Stimulated activated CD8-positive, alpha-beta memory T cell treated with anti-CD3 and anti-CD28 coated beads, Interleukin-15, amount 100 ng/mL, for 48 hours (primary cell): ENCODE results near the gene TMEM187.

Source experiments
- DNase-seq, 2 donors: peaks; one replicate each; pipeline ENCODE4 v3.0.0-alpha.2; 2020; ENCODE audit warnings: low read depth in 2 of 2

TMEM187 gene

GRCh38 chrX:153934762-153935325, 37.7 kb upstream of the TMEM187 start, which contains the start of gene NAA10:
NAA10 (minus strand) TSS chrX:153935037; CDS start chrX:153934904, 133 bp downstream.
- peak; percentile 63 to 67 for DNase-seq

DNA sequence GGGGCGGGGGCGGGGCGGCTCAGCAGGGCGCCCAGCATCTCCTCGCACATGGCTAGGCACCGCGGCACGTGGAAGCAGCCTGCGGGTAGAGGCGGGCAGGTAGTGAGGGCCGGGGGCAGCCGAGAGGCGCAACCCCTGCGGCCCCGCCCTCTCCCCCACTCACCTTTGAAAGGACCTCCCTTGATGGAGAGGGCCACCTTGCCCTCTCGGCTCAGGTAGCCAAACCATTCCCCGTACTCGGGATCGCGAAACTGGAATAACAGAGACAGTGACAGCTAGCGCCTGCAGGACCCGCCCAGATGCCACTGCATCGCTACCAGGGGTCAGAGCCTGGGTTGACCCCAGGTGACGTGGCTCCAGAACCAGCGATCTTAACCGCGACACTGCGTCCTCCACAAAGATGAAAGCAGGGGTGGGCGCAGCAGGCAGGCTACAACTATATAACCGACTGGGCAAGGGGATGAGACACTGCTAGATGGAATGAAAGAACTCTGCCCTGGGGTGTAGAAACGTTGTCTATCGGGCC, 37.2 kb upstream of the TMEM187 start:
- DNase-seq: no peak

- DNase-seq: no peak
Measured at GRCh38 chrX:153937056-153937455, 35.5 kb upstream of the TMEM187 start.

- no peak for DNase-seq
Measured at GRCh38 chrX:153938226-153938786, 34.2 kb upstream of the TMEM187 start.

DNA sequence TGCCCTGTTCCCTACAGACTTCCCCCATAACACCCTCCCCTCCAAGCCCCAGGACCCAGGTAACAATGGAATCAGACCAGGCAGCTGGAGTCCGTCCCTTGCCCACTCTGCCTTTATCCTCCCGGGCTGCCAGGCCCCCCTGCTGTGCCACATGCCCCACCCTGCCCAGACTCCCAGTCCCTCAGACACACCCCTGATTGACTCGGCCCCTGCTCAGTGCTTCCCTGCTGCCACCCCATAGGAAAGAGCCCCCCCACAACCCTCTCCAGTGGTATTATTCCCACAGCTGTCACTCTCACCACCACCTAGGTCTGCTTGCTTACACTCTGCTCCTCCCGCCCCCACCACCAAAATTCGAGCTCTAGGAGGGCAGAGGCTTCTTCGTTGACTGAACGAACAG, 33.0 kb upstream of the TMEM187 start:
- no peak for DNase-seq

- no peak for DNase-seq
Measured at GRCh38 chrX:153941336-153942252, 31.0 kb upstream of the TMEM187 start.

DNA sequence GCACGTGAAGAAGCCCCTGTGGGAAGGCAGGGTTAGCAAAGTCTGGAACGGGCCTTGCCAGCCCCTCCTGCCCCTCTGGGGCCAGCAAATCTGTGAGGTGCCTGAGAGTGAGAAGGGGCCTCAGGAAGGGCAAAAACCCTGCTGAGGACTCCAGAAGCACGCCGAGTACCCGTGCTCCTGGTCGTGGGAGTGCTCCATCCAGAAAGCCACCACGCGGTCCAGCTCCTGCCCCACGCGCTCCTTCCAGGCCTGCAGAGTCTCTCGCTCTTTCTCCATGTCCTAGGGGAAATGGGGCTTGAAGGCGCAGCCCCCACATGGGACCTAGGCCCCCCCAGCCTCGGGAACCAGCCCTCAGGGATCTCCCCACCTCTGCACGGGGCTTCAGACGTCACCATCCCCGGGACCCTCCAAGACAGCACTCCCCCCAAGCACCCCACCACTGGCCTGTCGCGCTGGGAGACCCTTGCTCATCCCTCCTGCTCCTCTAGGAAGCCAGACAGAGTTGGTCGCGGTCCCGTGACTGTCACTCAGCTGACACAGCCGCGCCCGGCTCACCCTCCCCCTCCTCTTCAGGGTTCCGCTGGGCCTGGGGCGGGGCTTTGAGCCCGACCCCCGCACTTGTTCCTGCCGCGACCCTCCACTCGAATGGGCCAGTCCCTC, 28.3 kb upstream of the TMEM187 start, which contains the start of gene RENBP:
Gene RENBP, minus strand, starts transcription at position 504 of the 660 bp plus-strand sequence. Its CDS starts 33 bp downstream, at position 471.
- no peak for DNase-seq

- DNase-seq: no peak
Measured at GRCh38 chrX:153944800-153945150, 27.8 kb upstream of the TMEM187 start.

GRCh38 chrX:153945956-153946943, 26.3 kb upstream of the TMEM187 start:
- DNase-seq: no peak

DNA sequence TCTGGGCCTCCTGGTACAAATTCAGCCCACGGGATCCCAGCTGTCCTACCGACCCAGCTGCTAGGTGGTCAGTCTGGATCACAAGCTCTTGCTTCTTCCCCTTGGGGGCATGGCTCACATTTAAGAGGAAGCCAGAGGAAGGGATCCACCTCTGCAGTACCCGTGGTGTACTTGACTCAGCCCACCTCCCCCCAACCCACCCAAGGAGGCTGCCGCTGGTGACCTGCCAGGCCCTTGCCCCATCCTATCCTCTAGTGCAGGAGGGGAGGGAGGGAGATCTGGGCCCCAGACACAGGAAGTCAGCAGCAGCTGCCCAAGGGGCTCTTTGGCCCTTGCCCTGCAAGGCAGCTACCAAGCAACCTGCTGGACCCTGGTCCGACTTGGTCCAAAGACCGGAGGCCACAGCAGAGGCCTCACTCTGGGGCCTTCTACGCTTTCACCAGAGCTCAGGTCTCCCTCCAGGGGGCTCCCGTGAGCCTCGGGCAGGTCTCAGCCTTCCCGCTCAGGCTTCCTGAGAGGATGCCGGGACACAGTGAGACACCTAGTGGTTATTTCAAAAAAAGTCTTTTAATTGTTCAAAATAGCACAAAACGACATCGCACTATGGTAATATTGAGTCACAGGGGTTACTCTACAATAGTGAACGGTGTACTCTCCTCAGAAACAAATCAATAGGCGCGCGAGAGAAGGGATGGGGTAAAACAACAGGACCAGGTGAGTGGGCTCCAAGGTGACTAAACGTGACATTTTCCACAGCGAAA, 25.4 kb upstream of the TMEM187 start:
- peak in 1 of 2 donors; percentile 72 for DNase-seq

DNA sequence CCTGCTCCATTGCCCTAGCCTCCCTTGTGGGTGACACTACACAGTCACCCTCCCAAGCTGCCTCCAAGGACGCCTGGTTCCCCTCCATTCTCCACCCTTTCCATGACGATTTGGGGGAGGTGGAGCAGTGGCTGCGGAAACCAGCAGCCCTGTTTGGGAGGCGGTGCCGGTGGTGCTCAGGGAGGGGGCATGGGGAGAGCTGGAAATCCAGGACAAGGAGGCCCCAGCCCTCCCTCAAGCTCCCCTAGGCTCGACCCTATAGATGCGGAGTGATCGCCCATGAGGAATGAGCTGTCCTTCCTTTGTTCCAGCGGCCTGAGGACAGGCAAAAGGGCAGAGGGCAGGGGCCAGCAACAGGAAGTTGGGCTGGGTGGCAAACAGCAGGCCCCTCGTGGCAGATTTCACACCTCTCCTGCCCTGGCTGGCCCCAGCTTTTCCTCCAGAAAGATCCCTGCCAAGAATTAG, 24.5 kb upstream of the TMEM187 start:
- DNase-seq: no peak

GRCh38 chrX:153948847-153949805, 23.4 kb upstream of the TMEM187 start:
- no peak for DNase-seq

DNA sequence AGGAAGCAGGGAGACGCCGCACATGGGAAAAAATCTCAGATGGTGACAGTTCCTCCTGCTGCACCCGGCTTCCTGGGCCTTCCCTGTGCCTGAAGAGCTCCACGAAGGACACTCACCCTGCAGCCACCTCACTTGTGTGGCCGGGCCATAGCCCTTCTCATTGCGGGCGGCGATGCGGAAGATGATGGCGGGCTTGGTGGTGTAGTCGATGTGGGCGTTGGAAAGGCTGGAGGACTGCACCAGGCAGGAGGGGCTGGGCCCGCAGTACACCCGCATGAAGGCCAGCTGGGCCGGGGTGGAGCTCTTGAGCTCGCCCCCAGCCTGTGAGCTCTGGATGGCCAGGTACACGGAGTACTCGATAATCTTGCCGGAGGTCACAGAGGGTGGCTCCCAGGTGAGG, 22.4 kb upstream of the TMEM187 start:
- no peak for DNase-seq

- DNase-seq: no peak
Measured at GRCh38 chrX:153951683-153952372, 20.7 kb upstream of the TMEM187 start.

- DNase-seq: no peak
Measured at GRCh38 chrX:153952373-153953026, 20.1 kb upstream of the TMEM187 start.

- peak; percentile 58 to 71 for DNase-seq
Measured at GRCh38 chrX:153953342-153953830, 19.2 kb upstream of the TMEM187 start.

DNA sequence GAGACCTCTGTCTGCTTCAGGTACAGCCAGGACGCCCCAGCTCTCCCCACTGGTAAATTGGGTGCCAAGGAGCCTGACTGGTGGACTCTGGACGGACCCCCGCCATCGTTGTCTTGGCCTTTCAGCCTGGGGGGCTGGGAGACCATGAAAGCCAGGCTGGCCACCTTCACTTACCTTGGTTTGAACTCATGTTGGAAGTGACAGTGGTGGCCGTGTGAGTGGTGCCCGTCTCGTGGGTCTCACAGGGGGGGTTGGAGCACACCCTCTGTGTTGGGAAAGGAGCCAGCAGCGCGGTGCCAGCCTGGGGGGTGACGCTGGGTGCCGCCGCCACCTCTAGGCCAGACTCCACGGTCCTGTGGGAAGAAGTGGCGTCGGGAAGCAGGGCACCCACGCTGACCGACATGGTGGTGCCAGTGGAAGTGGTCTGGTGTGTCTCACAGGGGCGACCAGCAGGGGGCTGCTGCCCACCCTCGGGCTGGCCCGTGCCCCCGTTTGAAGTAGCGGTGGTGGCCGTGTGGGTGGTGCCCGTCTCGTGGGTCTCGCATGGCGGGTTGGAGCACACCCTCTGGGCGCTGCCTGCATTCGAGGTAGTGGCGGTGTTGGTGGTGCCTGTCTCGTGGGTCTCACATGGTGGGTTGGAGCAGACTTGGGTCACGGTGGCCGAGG, 18.5 kb upstream of the TMEM187 start:
- DNase-seq: no peak
